ENCODE measurements around the gene SLC22A23.
"Not testable (repeated sequence)": the region's sequence is repeated elsewhere in the genome, so short reads cannot be mapped to it uniquely, and the experiment has no call there.

The SLC22A23 gene

GRCh38 chr6:3259491-3259958 lies 197.3 kb downstream of the SLC22A23 start:
- peak; percentile 79 for DNase-seq

GRCh38 chr6:3258720-3259490 lies 197.9 kb downstream of the SLC22A23 start, which contains the start of gene PSMG4:
TSS of gene PSMG4 (plus strand) at chr6:3258947. CDS start at chr6:3259023, 76 bp downstream.
- DNase-seq: peak; percentile 97

GRCh38 chr6:3258201-3258600 lies 198.6 kb downstream of the SLC22A23 start:
- no peak for DNase-seq

GRCh38 chr6:3253597-3253961 lies 203.3 kb downstream of the SLC22A23 start:
- DNase-seq: no peak

GRCh38 chr6:3252861-3253596 lies 203.8 kb downstream of the SLC22A23 start:
- DNase-seq: no peak

- DNase-seq: no peak
Observed at GRCh38 chr6:3252369-3252768, 204.5 kb downstream of the SLC22A23 start.

GRCh38 chr6:3251462-3252314 lies 205.2 kb downstream of the SLC22A23 start:
- DNase-seq: peak; percentile 95

GRCh38 chr6:3250231-3250675 lies 206.6 kb downstream of the SLC22A23 start:
- peak; percentile 45 for DNase-seq

- no peak for DNase-seq
Observed at GRCh38 chr6:3249821-3250220, 207.0 kb downstream of the SLC22A23 start.

GRCh38 chr6:3247255-3248146 lies 209.3 kb downstream of the SLC22A23 start:
- DNase-seq: peak; percentile 91

- no peak for DNase-seq
Observed at GRCh38 chr6:3245216-3245615, 211.6 kb downstream of the SLC22A23 start.

- DNase-seq: not testable (repeated sequence)
Observed at GRCh38 chr6:3244832-3245161, 212.1 kb downstream of the SLC22A23 start.

- no peak for DNase-seq
Observed at GRCh38 chr6:3244003-3244831, 212.6 kb downstream of the SLC22A23 start.

- no peak for DNase-seq
Observed at GRCh38 chr6:3242768-3243167, 214.1 kb downstream of the SLC22A23 start.

- DNase-seq: not testable (repeated sequence)
Observed at GRCh38 chr6:3241745-3242144, 215.1 kb downstream of the SLC22A23 start.

GRCh38 chr6:3240595-3240994 lies 216.3 kb downstream of the SLC22A23 start:
- DNase-seq: peak; percentile 48

GRCh38 chr6:3239110-3239830 lies 217.6 kb downstream of the SLC22A23 start:
- DNase-seq: no peak

- DNase-seq: no peak
Observed at GRCh38 chr6:3237761-3238662, 218.8 kb downstream of the SLC22A23 start.

GRCh38 chr6:3236005-3236404 lies 220.8 kb downstream of the SLC22A23 start:
- DNase-seq: no peak

Measured in eye (tissue), 1 donor.